HUES6 (cell line): ENCODE results near the gene ALKBH5.
A peak's percentile ranks its signal among the peaks of the same experiment; 100 is the strongest.

ENCODE experiments used
- H3K27ac ChIP-seq: 2 replicates; pipeline ENCODE4 v1.7.0; 2013; ENCODE audit warnings: low read depth, mild to moderate bottlenecking, low read length, inconsistent platforms
- H3K27me3 ChIP-seq: 2 replicates; pipeline ENCODE4 v1.6.1; 2013; ENCODE audit warnings: low read length; ENCODE audit not compliant: control insufficient read depth, insufficient read depth
- H3K36me3 ChIP-seq: 2 replicates; pipeline ENCODE4 v1.6.1; 2013; ENCODE audit warnings: low read length; ENCODE audit not compliant: control insufficient read depth, insufficient read depth
- H3K4me1 ChIP-seq: 2 replicates; pipeline ENCODE4 v1.6.1; 2013; ENCODE audit warnings: low read length; ENCODE audit not compliant: control insufficient read depth, insufficient read depth
- H3K4me3 ChIP-seq: 2 replicates; pipeline ENCODE4 v1.5.1; 2013; ENCODE audit warnings: low read depth, low read length
- H3K9ac ChIP-seq: one replicate; pipeline ENCODE4 v1.6.1; 2013; ENCODE audit warnings: mild to moderate bottlenecking, low read length
- H3K9me3 ChIP-seq: 2 replicates; pipeline ENCODE4 v1.6.1; 2013; ENCODE audit warnings: low read depth, low read length; ENCODE audit not compliant: control insufficient read depth, insufficient read depth

ALKBH5 gene

DNA sequence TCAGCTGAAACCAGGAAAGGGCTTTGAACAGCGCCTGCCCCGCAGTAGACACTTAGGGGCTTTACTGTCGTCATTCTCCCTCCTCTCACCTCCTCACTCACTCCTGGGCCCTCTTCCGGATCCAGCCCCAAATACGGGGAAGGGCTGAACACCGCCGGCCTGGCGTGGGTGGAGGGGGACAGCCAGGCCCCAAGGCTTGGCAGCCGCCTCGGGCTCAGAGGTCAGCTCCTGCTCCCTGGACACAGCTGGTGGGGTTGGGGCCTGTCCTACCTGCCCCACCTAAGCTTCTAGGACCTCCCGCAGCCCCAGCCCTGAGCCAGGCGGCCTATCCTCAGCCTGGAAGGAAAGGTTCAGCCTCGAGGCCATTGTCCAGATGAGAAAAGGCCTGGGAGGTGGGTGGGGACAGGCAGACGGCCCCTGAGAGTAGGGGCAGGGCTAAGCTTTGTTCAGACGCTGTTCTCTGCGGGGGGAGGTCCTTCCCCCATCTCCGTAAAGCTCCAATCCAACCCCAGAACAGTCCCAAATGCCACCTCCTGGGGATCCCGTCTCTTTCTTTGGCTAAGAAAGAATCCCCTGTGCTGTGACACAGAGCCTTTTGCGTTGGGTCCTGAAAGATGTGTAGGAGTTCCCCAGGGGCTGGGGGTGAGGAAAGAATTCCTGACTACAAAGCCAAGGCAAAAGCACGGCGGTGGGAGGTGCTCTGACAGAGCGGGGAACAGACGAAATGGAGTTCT, 40.9 kb downstream of the ALKBH5 start:
- Histone ChIP-seq H3K27me3 (no peaks in the 10 kb centered on the region), H3K27ac (peak overlapping the region; percentile 84), H3K9me3 (no peaks in the 10 kb centered on the region), H3K36me3 (no peaks in the 10 kb centered on the region), H3K4me1 (peaks cover 20% of the 10 kb centered on the region), H3K9ac (peak overlapping the region; percentile 79), H3K4me3 (peak overlapping the region; percentile 74)

DNA sequence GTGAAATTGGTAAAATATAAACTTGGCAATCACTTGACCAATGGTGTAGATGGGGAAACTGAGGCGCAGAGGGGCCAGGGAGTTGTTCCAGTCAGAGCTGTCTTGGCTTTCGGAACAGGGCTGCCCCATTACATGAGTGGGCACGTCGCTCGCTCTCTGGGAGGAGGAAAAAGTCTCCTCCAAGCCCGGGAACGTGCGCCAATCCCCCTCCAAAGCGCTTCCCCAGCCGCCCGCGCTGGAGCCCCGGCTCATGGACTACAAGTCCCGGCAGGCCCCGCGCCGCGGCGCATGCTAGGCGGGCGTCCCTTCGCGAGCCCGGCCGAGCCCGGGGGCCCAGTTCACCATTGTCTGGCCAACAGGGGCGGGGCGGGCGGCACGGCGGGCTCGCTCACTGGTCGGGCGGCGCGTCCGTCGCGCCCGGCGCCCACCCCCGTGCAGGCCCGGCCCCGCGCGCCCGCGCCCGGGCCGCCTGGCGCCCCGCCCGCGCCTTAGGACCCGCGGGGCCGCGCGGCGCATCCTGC, 41.6 kb downstream of the ALKBH5 start, which contains the start of gene LLGL1:
Gene LLGL1 (plus strand): TSS at position 515 of the 521 bp plus-strand sequence. CDS start 48 bp downstream, outside the sequence.
- no peaks in the 10 kb centered on the region for H3K27me3 ChIP-seq
- H3K27ac ChIP-seq: peak within 1 kb of the TSS; percentile 84
- no peaks in the 10 kb centered on the region for H3K9me3 ChIP-seq
- no peaks in the 10 kb centered on the region; the same call in 1 of the 2 replicates for H3K36me3 ChIP-seq
- peak within 1 kb of the TSS; percentile 79 for H3K9ac ChIP-seq
- H3K4me3 ChIP-seq: peak within 1 kb of the TSS; percentile 91
- H3K4me1 ChIP-seq: peaks cover 20% of the 10 kb centered on the region

DNA sequence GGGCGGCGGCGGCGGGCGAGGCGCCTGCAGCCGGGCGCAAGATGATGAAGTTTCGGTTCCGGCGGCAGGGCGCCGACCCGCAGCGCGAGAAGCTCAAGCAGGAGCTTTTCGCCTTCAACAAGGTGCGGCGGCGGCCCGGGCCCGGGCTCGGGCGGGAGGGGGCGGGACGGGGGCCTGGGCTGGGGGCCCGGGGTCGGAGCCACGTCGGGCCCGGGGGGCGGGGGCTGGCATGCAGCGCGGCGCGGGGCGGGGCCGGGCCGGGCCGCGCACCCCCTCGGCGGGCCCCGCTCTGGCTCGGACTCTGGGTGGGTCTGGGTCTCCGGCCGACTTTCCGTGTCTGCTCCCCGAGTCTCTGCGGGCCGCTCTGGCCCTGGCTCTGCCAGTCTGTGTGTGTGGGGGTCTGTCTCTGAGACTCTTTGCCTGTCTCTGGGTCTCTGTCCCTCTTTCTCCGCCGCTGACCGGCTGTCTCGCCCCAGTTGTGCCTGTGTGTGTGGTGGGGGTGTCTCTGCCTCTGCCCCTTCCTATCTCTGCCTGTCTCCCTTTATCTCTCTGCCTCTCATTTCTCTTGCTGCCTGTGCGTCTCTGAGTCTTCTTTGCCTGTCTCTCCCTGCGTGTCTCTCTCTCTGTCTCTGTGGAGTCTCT, 42.1 kb downstream of the ALKBH5 start:
- H3K9ac ChIP-seq: peak overlapping the region; percentile 68
- H3K4me3 ChIP-seq: peak overlapping the region; percentile 91
- H3K27me3 ChIP-seq: no peaks in the 10 kb centered on the region
- no peaks in the 10 kb centered on the region for H3K9me3 ChIP-seq
- H3K4me1 ChIP-seq: peaks cover 20% of the 10 kb centered on the region
- no peaks in the 10 kb centered on the region; the same call in 1 of the 2 replicates for H3K36me3 ChIP-seq
- H3K27ac ChIP-seq: no peak overlapping the region

DNA sequence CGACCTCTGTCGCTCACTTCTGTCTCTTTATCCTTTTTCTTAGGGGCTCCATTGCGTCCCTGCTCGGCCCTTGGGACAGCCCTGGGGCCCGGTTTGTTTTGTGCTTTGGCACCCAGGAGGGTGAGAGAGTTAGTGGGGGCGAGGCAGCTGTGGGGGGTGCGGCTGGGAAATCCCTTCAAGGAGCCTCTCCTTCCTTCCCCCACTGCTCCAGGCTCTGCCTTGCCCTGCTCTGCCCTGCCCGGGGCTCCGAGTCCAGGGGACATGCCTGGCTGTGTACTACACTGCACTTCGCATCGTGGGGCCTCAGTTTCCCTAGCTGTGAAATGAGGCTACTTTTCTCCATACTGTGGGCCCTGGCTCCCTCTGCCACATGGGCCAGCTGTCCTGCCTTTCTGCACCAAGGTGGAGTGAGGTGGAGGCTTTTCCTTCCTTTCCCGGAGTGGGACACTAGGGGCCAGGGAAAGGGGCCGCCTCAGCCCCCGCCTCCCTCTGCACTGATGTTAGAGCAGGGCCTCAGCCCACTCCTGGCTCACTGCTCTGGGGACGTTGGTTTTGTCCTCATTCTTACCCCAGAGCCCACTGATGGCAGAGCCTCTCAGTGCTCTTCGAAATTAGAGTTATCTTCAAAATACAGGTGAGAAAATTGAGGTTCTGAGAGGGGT, 42.8 kb downstream of the ALKBH5 start:
- H3K4me1 ChIP-seq: peaks cover 20% of the 10 kb centered on the region
- H3K4me3 ChIP-seq: peak overlapping the region; percentile 91
- peak overlapping the region; percentile 68 for H3K9ac ChIP-seq
- H3K27me3 ChIP-seq: no peaks in the 10 kb centered on the region
- H3K36me3 ChIP-seq: no peaks in the 10 kb centered on the region; the same call in 1 of the 2 replicates
- H3K27ac ChIP-seq: no peak overlapping the region
- no peaks in the 10 kb centered on the region for H3K9me3 ChIP-seq

DNA sequence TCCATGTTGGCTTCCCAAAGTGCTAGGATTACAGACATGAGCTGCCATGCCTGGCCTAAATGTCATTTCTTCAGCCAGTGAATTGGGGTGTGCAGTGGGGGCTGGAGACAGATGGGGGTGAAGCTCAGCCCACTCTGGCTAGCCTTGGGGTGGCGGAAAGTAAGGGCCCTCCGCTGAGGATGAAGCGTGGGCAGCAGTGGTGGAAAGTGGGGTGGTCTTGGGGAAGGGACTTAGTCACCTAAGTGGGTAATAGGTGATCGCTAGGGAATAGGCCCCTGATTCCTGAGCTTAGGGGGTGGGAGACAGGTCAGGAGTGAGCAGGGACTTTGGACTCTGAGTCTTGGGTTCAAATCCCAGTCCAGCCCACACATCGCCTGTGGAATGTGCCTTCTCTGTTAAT, 44.0 kb downstream of the ALKBH5 start:
- Histone ChIP-seq H3K4me1 (peaks cover 20% of the 10 kb centered on the region), H3K27me3 (no peaks in the 10 kb centered on the region), H3K4me3 (no peak overlapping the region), H3K9me3 (no peaks in the 10 kb centered on the region), H3K9ac (no peak overlapping the region), H3K36me3 (peaks cover 8% of the 10 kb centered on the region), H3K27ac (no peak overlapping the region)

DNA sequence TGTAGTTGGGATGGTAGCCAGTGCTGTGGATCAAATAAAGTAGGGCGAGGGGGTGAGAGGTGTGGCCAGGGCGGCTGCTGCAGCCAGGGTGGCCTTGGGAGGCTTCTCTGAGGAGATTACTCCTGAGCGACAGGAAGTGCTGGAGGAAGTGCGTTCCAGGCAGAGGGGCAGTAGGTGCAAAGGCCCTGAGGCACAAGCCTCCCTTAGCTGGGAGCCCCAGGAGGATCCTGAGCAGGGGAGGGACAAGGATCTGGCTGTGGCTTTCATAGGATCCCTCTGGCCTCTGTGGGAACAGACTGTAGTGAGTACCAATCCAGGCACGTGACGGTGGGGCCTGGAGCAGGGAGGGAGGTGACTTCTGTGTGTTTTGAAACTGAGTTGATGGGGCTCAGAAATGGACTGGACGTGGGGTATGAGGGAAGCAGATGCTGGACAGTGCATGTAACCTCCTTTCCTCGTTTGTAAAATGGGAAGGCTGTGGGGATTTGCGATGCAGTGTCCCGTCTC, 44.6 kb downstream of the ALKBH5 start:
- no peaks in the 10 kb centered on the region for H3K27me3 ChIP-seq
- H3K27ac ChIP-seq: no peak overlapping the region
- H3K36me3 ChIP-seq: peaks cover 14% of the 10 kb centered on the region
- H3K9ac ChIP-seq: no peak overlapping the region
- no peak overlapping the region for H3K4me3 ChIP-seq
- H3K9me3 ChIP-seq: no peaks in the 10 kb centered on the region
- H3K4me1 ChIP-seq: peaks cover 20% of the 10 kb centered on the region

DNA sequence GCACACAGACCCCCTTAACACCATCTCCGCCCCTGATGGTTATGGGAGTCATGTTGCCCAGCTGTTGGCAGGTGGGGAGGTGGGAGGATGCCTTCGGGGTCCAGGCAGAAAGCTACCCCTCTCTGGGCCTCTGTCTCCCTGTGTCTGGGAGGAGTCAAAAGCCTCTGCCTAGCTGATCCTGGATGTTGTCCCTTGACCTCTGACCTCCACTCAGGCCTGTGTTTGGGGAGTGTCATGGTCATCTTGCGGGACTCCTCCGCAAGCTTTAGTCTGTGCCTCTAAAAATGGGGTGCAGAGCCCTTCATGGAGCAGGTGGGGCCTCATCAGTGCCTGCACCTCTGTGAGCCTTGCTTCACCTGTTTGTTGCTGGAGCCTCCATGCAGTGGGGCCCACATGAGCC, 45.6 kb downstream of the ALKBH5 start:
- peaks cover 24% of the 10 kb centered on the region for H3K36me3 ChIP-seq
- no peaks in the 10 kb centered on the region for H3K27me3 ChIP-seq
- no peak overlapping the region for H3K27ac ChIP-seq
- peaks cover 14% of the 10 kb centered on the region for H3K4me1 ChIP-seq
- H3K9ac ChIP-seq: no peak overlapping the region
- no peaks in the 10 kb centered on the region for H3K9me3 ChIP-seq
- no peak overlapping the region for H3K4me3 ChIP-seq

DNA sequence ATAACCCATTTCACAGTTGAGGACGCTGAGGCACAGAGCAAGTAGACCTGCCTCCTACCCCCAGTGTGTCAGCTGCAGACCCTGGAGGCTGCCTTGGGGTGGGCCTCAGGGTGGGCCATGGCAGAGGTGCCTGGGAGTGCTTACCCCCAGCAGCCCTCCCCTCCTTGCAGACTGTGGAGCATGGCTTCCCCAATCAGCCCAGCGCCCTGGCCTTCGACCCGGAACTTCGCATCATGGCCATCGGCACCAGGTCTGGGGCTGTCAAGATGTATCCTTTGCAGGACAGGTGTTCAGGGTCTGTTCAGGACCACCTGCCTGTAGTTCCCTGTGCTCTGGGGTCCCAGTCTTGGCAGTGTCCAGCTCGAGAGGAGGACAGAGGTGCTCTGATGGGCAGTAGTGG, 46.1 kb downstream of the ALKBH5 start:
- peaks cover 10% of the 10 kb centered on the region for H3K4me1 ChIP-seq
- H3K36me3 ChIP-seq: peaks cover 29% of the 10 kb centered on the region
- no peak overlapping the region for H3K9ac ChIP-seq
- no peaks in the 10 kb centered on the region for H3K27me3 ChIP-seq
- no peak overlapping the region for H3K27ac ChIP-seq
- H3K9me3 ChIP-seq: no peaks in the 10 kb centered on the region
- no peak overlapping the region for H3K4me3 ChIP-seq

DNA sequence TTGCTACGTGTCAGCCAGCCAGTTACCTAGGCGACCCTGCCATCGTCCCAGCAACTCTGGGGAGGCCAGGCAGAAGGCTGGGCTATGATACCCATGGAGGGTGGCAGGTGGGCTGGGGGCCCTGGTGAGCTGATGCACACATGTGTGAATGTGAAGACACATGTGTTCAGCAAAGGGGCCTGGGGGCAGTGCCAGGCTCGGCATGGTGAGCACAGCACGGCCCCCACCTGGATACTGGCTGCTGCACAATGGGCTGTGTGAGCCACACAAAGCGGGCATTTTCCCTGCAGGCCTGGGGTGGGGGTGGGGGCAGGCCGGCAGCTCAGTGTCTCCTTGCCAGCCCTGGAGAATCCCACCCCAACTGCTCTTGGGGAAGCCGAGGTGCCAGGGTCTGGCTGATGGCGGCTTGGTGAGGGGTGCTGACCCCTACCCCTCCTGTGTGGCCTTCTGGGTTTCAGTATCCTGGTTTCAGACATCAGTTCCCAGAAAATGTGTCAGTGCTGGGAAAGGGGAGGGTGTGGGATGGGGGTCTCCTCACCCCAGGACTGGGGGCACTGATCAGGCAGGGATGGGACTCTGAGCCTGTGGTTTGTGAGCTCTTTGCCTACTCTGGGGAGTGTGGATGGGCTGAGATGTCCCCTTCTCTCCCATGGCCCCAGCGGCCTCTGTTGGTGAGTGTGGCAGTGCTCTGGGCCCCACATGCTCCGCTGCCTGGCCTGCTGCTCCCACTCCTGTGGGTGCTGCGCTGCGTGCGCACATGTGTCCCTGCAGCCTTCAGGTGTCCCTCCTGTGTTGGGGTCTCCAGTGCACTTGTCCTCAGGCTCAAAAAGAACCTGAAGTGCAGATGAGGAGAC, 46.9 kb downstream of the ALKBH5 start:
- Histone ChIP-seq H3K9me3 (no peaks in the 10 kb centered on the region), H3K4me1 (peaks cover 6% of the 10 kb centered on the region), H3K4me3 (no peak overlapping the region), H3K36me3 (peaks cover 37% of the 10 kb centered on the region), H3K27me3 (no peaks in the 10 kb centered on the region), H3K9ac (no peak overlapping the region), H3K27ac (no peak overlapping the region)

DNA sequence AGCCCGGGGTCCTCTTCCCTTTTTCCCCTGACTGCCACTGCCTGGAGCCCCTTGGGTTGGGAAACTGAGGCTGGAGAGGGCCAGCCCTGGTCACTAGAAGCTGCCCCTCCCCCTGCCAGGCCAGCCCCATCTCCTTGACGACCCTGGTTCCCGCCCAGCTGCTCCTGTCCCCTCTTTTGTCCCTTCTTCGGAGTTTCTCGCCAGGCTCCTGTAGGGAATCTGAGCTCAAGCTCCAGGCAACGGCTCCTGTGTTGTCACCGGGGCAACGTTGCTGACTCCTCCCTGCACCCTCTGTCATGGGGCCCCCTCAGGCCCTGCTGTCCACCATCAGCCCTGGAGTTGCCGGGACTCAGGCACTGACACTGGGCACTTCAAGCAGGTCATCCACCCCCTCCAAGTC, 47.5 kb downstream of the ALKBH5 start:
- peaks cover 6% of the 10 kb centered on the region for H3K4me1 ChIP-seq
- H3K27ac ChIP-seq: no peak overlapping the region
- peaks cover 43% of the 10 kb centered on the region for H3K36me3 ChIP-seq
- no peak overlapping the region for H3K4me3 ChIP-seq
- no peaks in the 10 kb centered on the region for H3K9me3 ChIP-seq
- no peak overlapping the region for H3K9ac ChIP-seq
- no peaks in the 10 kb centered on the region for H3K27me3 ChIP-seq
